B cell (primary cell): ENCODE data around the gene ELMO1. TPM values are rescaled to one million over a fixed set of nuclear protein-coding genes. Genes with fewer than 3 reads are reported as not detected.

ENCODE experiments used
- ATAC-seq: fragments of 200-7000 bp; cut with Tn5 transposase; one replicate; pipeline ENCODE4 v1.10.0; 2021; ENCODE audit warnings: low read depth, mild to moderate bottlenecking, moderate number of reproducible peaks, moderate library complexity
- CTCF ChIA-PET: fragments of 350-600 bp; sonication (Branson Sonifier 250); formaldehyde crosslinking; loops from one replicate; lab custom pipeline; 2021; ENCODE audit warnings: antibody characterized with exemption, inconsistent platforms; lab: Charles Lee
- POLR2A ChIA-PET: fragments of 350-600 bp; sonication (Branson Sonifier 250); formaldehyde crosslinking; loops from one replicate; lab custom pipeline; 2021; ENCODE audit warnings: antibody characterized with exemption; lab: Charles Lee
- DNase-seq: peaks from one replicate; pipeline ENCODE4 v3.0.0; 2013
- H2AFZ ChIP-seq: 2 replicates; pipeline ENCODE4 v1.6.1; 2012; ENCODE audit warnings: mild to moderate bottlenecking, low read depth, low read length; ENCODE audit not compliant: insufficient read depth, poor library complexity, severe bottlenecking
- H3K27ac ChIP-seq, 2 donors: 1 replicate in 1 of 2; 2 replicates in 1 of 2; pipeline ENCODE4 v1.5.1; 2012 to 2013; ENCODE audit warnings: low read length in 2 of 2, mild to moderate bottlenecking in 2 of 2, moderate library complexity in 1 of 2
- H3K27me3 ChIP-seq, 4 experiments: fragments of 200-600 bp in 1 of 4; sonication (generic) in 1 of 4; replicated peaks in 1 of 4; 1 replicate in 2 of 4; 2 replicates in 2 of 4; pipeline versions ENCODE4 v1.6.1 to v1.7.0; 2013 to 2016; ENCODE audit warnings: low read length in 3 of 4, mild to moderate bottlenecking in 2 of 4, mixed read lengths in 1 of 4, moderate library complexity in 1 of 4; ENCODE audit not compliant: insufficient read depth in 4 of 4, control insufficient read depth in 3 of 4; ENCODE audit errors: control extremely low read depth in 1 of 4
- H3K36me3 ChIP-seq, 2 experiments: replicated peaks in 1 of 2; 1 replicate in 1 of 2; 2 replicates in 1 of 2; pipeline versions ENCODE4 v1.6.1 to v1.7.1; 2013; ENCODE audit warnings: low read length in 1 of 2; ENCODE audit not compliant: insufficient read depth in 2 of 2, control insufficient read depth in 1 of 2; ENCODE audit errors: control extremely low read depth in 1 of 2, extremely low read depth in 1 of 2
- H3K4me1 ChIP-seq, 2 donors: fragments of 200-600 bp in 1 of 2; sonication (generic) in 1 of 2; 1 replicate in 1 of 2; 2 replicates in 1 of 2; pipeline versions ENCODE4 v1.5.1 to v1.6.1; 2013 to 2017; ENCODE audit warnings: low read length in 2 of 2; ENCODE audit not compliant: control insufficient read depth in 2 of 2, insufficient read depth in 2 of 2
- H3K4me2 ChIP-seq: replicated peaks from 2 replicates; pipeline ENCODE3; 2012; ENCODE audit warnings: mild to moderate bottlenecking, low read depth, low read length; ENCODE audit not compliant: poor library complexity, severe bottlenecking
- H3K4me3 ChIP-seq, 5 experiments: fragments of 200-600 bp in 1 of 5; sonication (generic) in 1 of 5; 1 replicate in 3 of 5; 2 replicates in 2 of 5; pipeline versions ENCODE4 v1.5.1 to v1.7.0; 2011 to 2016; ENCODE audit warnings: low read length in 4 of 5, mild to moderate bottlenecking in 4 of 5, low read depth in 2 of 5, control low read depth in 1 of 5, moderate library complexity in 1 of 5; ENCODE audit not compliant: insufficient read depth in 1 of 5; ENCODE audit errors: control extremely low read depth in 1 of 5, extremely low read depth in 1 of 5
- H3K79me2 ChIP-seq: fragments of 200-600 bp; sonication (generic); one replicate; pipeline ENCODE4 v1.6.0; 2016; ENCODE audit warnings: low read length; ENCODE audit not compliant: control insufficient read depth, insufficient read depth
- H3K9ac ChIP-seq: fragments of 200-600 bp; sonication (generic); 2 replicates; pipeline ENCODE4 v1.6.1; 2017; ENCODE audit warnings: mild to moderate bottlenecking, low read length, moderate library complexity
- H3K9me3 ChIP-seq, 3 donors: one replicate each; pipeline versions ENCODE4 v1.6.1 to v1.7.1; 2013; ENCODE audit warnings: low read length in 2 of 3; ENCODE audit not compliant: control insufficient read depth in 2 of 3, insufficient read depth in 1 of 3; ENCODE audit errors: control extremely low read depth in 1 of 3
- H4K20me1 ChIP-seq: 2 replicates; pipeline ENCODE4 v1.6.0; 2012; ENCODE audit warnings: mild to moderate bottlenecking, low read length; ENCODE audit not compliant: insufficient read depth, control insufficient read depth, poor library complexity, severe bottlenecking
- H3K27ac Mint-ChIP-seq: one replicate; pipeline ENCODE4 v1.8.0; 2021; ENCODE audit warnings: mixed read lengths
- H3K27me3 Mint-ChIP-seq: one replicate; pipeline ENCODE4 v1.8.0; 2021; ENCODE audit warnings: mixed read lengths
- H3K4me1 Mint-ChIP-seq: one replicate; pipeline ENCODE4 v1.8.0; 2021; ENCODE audit warnings: mixed read lengths
- H3K4me3 Mint-ChIP-seq: one replicate; pipeline ENCODE4 v1.8.0; 2021; ENCODE audit warnings: mixed read lengths
- H3K9me3 Mint-ChIP-seq: one replicate; pipeline ENCODE4 v1.8.0; 2022; ENCODE audit warnings: mixed read lengths; ENCODE audit not compliant: insufficient read depth
- EZH2 ChIP-seq: IDR thresholded peaks from 2 replicates; pipeline ENCODE4 v1.6.1; 2012; ENCODE audit warnings: borderline replicate concordance, low read depth, mild to moderate bottlenecking, moderate library complexity, low read length; ENCODE audit not compliant: insufficient read depth, poor library complexity, severe bottlenecking
- WGBS: methylation state at CpG from one replicate; pipeline ENCODE4 v1.1.5; 2013; ENCODE audit warnings: missing lambda C conversion rate; ENCODE audit not compliant: insufficient coverage; 5-methylcytosine and 5-hydroxymethylcytosine counted together
- intact Hi-C: fragments of 100-400 bp; cut with micrococcal nuclease; formaldehyde crosslinking; loops from one replicate; pipeline ENCODE4 v1.10.0; 2022
- polyA plus RNA-seq: library from polyadenylated mRNA; depleted of rRNA; stranded (reverse); fragments of >200 nt; gene quantifications from 2 replicates; pipeline ENCODE4 v1.2.3, GENCODE V29; 2012
- total RNA-seq, 2 donors: library from RNA; stranded (reverse); fragments of 120-200 nt in 1 of 2; gene quantifications; 1 replicate in 1 of 2; 2 replicates in 1 of 2; pipeline versions ENCODE4 v1.2.3 to v1.2.4, GENCODE V29; 2013 to 2022
- TF ChIP-seq, protein P1 (sequence below): fragments of 200-600 bp; IDR thresholded peaks from one replicate; pipeline ENCODE4 v1.8.0; 2022; ENCODE audit warnings: antibody characterized with exemption, mild to moderate bottlenecking

ELMO1 gene
- total and polyA plus RNA-seq, 2 donors (not counting 1 experiment from before 2014, with no cell fraction given), result 44.7 to 177 TPM

DNA sequence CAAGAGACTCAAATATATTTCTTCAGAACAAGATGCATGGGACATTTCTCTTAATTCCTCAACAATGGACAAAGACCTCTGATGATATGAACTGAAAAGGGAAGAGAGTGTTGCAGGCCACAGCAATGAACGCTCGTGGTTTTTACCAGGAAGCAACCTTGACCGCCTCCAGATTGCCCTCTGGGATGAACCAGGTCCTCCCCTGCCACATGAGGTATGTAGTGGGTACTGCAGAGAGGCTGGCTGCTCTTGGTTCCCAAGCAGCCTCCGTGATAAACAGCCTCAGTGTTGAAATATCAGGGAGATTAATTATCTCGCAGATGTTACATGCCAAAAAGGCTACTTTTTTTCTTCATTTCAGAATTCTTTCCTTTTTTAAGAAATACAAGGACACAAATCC, 338.8 kb downstream of the ELMO1 start:
- H3K9me3 Mint-ChIP-seq, result no peaks in the 10 kb centered on the region

GRCh38 chr7:37109016-37109683, 339.5 kb downstream of the ELMO1 start:
- no peak overlapping the region for H3K27ac Mint-ChIP-seq

More for the DNA sequence above, 338.8 kb downstream of the ELMO1 start:
- H3K4me2 ChIP-seq, result no peak overlapping the region
- Mint-ChIP-seq H3K27me3 (no peaks in the 10 kb centered on the region), H3K27ac (no peak overlapping the region), H3K4me1 (peaks cover 46% of the 10 kb centered on the region), H3K4me3 (no peak overlapping the region)
- TF ChIP-seq EZH2, result no peak
- TF ChIP-seq, protein P1, sequence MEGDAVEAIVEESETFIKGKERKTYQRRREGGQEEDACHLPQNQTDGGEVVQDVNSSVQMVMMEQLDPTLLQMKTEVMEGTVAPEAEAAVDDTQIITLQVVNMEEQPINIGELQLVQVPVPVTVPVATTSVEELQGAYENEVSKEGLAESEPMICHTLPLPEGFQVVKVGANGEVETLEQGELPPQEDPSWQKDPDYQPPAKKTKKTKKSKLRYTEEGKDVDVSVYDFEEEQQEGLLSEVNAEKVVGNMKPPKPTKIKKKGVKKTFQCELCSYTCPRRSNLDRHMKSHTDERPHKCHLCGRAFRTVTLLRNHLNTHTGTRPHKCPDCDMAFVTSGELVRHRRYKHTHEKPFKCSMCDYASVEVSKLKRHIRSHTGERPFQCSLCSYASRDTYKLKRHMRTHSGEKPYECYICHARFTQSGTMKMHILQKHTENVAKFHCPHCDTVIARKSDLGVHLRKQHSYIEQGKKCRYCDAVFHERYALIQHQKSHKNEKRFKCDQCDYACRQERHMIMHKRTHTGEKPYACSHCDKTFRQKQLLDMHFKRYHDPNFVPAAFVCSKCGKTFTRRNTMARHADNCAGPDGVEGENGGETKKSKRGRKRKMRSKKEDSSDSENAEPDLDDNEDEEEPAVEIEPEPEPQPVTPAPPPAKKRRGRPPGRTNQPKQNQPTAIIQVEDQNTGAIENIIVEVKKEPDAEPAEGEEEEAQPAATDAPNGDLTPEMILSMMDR, result no peak
- no peaks in the 10 kb centered on the region for H3K9me3 ChIP-seq
- POLR2A ChIA-PET, result no interaction called here
- H3K4me3 ChIP-seq, result no peak overlapping the region
- 37% methylated on average over 4 of the region's 5 CpGs for WGBS
- no peak overlapping the region for H3K9ac ChIP-seq
- H3K79me2 ChIP-seq, result peaks cover 21% of the 10 kb centered on the region
- no peak overlapping the region for H3K27ac ChIP-seq
- peaks cover 10 to 21% of the 10 kb centered on the region in 2 donors for H3K4me1 ChIP-seq
- peaks cover 0 to 4% of the 10 kb centered on the region in 2 experiments for H3K36me3 ChIP-seq
- DNase-seq, result no peak
- H2AFZ ChIP-seq, result no peak overlapping the region
- no peak for ATAC-seq
- H4K20me1 ChIP-seq, result peaks cover 20% of the 10 kb centered on the region
- intact Hi-C loops, result no loop called here
- H3K27me3 ChIP-seq, result no peaks in the 10 kb centered on the region
- CTCF ChIA-PET, result no interaction called here

More at GRCh38 chr7:37109016-37109683, 339.5 kb downstream of the ELMO1 start:
- H4K20me1 ChIP-seq, result peaks cover 20% of the 10 kb centered on the region
- H3K27me3 ChIP-seq, result no peaks in the 10 kb centered on the region
- H3K27ac ChIP-seq, result no peak overlapping the region
- no peaks in the 10 kb centered on the region for H3K9me3 ChIP-seq
- CTCF ChIA-PET, result no interaction called here
- WGBS, result 71% methylated on average over 5 of the region's 11 CpGs
- TF ChIP-seq EZH2, result no peak
- TF ChIP-seq, protein P1, result no peak
- no peak overlapping the region for H3K4me3 Mint-ChIP-seq
- no peak for DNase-seq
- no peak overlapping the region for H3K9ac ChIP-seq
- H2AFZ ChIP-seq, result no peak overlapping the region
- H3K4me1 Mint-ChIP-seq, result peaks cover 44% of the 10 kb centered on the region
- POLR2A ChIA-PET, result no interaction called here
- H3K4me2 ChIP-seq, result no peak overlapping the region
- no peak overlapping the region for H3K4me3 ChIP-seq
- peaks cover 0 to 4% of the 10 kb centered on the region in 2 experiments for H3K36me3 ChIP-seq
- ATAC-seq, result no peak
- intact Hi-C loops, result no loop called here
- no peaks in the 10 kb centered on the region for H3K27me3 Mint-ChIP-seq
- peaks cover 10 to 21% of the 10 kb centered on the region in 2 donors for H3K4me1 ChIP-seq
- H3K79me2 ChIP-seq, result peaks cover 21% of the 10 kb centered on the region
- no peaks in the 10 kb centered on the region for H3K9me3 Mint-ChIP-seq
